Adipose tissue (tissue), 3 donors: Measurements from ENCODE around the gene BNIP2. TPM values are rescaled to one million over a fixed set of nuclear protein-coding genes. Genes with fewer than 3 reads are reported as not detected.
"Not testable (repeated sequence)": the region's sequence is repeated elsewhere in the genome, so short reads cannot be mapped to it uniquely, and the experiment has no call there.

Experiments used
- H3K27ac ChIP-seq: one replicate; pipeline ENCODE4 v1.5.1; 2013; ENCODE audit warnings: low read depth, low read length
- WGBS, 3 donors: extraction: QIAGEN DNeasy Blood & Tissue Kit; methylation state at CpG; one replicate each; pipeline ENCODE4 v1.1.7; 2013; 5-methylcytosine and 5-hydroxymethylcytosine counted together
- polyA plus RNA-seq, 3 donors: library from polyadenylated mRNA; stranded (reverse); fragments of 200-250 nt; gene quantifications; one replicate each; pipeline ENCODE4 v1.2.3, GENCODE V29; 2013
- donor health status: healthy with polysubstance abuse.
- donor health status: Bipolar disorder and iron deficiency.
- donor health status: healthy.

BNIP2 gene
- polyA plus RNA-seq, 3 donors: 19.6 to 50.7 (median 47.5) TPM

DNA sequence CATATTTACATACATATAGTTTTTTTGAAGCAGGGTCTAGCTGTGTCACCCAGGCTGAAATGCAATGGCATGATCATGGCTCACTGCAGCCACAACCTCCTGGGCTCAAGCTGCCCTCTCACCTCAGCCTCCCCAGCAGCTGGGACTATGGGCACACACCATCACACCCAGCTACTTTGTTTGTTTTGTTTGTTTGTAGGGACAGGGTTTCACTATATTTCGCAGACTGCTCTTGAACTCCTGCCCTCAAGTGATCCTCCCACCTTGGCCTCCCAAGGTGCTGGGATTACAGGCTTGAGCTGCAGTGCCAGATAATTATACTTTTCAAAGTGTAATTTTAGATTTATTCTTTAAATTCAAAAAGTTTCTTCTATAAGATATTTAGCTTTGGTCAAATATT is 42.0 kb downstream of the BNIP2 start:
- WGBS, 3 donors: 91 to 100% (median 96%) methylated on average over 1 of the region's 1 CpG
- no peak overlapping the region for H3K27ac ChIP-seq

- H3K27ac ChIP-seq: no peak overlapping the region
- 96 to 100% (median 97%) methylated on average over 1 of the region's 1 CpG for WGBS, 3 donors
Measured at GRCh38 chr15:59646277-59646676, 42.8 kb downstream of the BNIP2 start.

DNA sequence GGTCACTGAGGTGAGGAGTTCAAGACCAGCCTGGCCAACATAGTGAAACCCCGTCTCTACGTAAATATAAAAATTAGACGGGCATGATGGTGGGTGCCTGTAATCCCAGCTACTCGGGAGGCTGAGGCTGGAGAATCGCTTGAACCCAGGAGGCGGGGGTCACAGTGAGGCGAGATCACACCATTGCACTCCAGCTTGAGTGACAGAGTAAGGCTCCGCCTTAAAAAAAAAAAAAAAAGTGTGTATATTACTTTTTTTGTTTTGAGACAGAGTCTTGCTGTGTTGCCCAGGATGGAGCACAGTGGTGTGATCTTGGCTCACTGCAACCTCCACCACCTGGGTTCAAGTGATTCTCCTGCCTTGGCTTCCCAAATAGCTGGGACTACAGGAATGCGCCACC is 43.3 kb downstream of the BNIP2 start:
- not testable (repeated sequence) for H3K27ac ChIP-seq
- 96 to 98% (median 97%) methylated on average over 8 to 9 of the region's 9 CpGs for WGBS, 3 donors

- H3K27ac ChIP-seq: no peak overlapping the region
- 81 to 88% (median 83%) methylated on average over 4 of the region's 4 CpGs for WGBS, 3 donors
Measured at GRCh38 chr15:59644756-59645155, 44.4 kb downstream of the BNIP2 start.

DNA sequence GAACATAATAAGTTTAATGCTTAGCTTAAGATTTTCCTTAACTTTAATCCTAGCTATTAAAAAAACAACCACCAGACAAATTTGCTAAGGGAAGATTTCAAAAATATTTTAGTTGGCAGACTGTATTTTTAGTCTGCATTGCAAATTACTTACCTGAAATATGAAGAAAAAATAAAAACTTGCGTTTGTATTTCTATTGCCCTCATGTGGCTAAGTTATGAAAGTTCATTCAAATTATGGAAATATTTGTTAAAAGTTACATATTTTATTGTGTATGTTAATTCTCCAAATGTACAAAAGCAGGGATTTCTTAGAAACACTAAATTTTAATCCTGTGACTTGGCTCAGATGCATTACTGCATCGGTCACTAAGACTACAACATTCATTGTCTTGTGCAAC is 46.8 kb downstream of the BNIP2 start:
- no peak overlapping the region for H3K27ac ChIP-seq
- WGBS, 3 donors: 81 to 85% (median 85%) methylated on average over 2 of the region's 2 CpGs

GRCh38 chr15:59637507-59637906 is 51.6 kb downstream of the BNIP2 start:
- H3K27ac ChIP-seq: not testable (repeated sequence)
- 95 to 96% (median 96%) methylated on average over 2 of the region's 2 CpGs for WGBS, 3 donors

DNA sequence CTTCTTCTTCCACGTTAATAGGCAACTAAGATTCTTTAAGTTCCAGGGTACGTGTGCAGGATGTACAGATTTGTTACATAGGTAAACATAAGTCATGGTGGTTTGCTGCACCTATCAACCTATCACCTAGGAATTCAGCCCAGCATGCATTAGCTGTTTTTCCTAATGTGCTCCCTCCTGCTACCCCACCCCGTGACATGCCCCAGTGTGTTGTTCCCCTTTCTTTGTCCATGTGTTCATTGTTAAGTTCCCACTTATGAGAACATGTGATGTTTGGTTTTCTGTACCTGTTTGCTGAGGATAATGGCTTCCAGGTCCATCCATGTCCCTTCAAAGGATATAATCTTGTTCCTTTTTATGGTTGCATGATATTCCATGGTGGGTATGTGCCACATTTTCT is 52.9 kb downstream of the BNIP2 start:
- WGBS, 3 donors: 84 to 91% (median 86%) methylated on average over 3 of the region's 3 CpGs
- no peak overlapping the region for H3K27ac ChIP-seq

GRCh38 chr15:59632714-59633113 is 56.4 kb downstream of the BNIP2 start:
- 48 to 67% (median 62%) methylated on average over 4 of the region's 4 CpGs for WGBS, 3 donors
- H3K27ac ChIP-seq: no peak overlapping the region

GRCh38 chr15:59622289-59622688 is 66.8 kb downstream of the BNIP2 start:
- WGBS, 3 donors: 17 to 26% (median 23%) methylated on average over 6 of the region's 6 CpGs
- H3K27ac ChIP-seq: no peak overlapping the region

GRCh38 chr15:59618406-59618805 is 70.7 kb downstream of the BNIP2 start:
- 73 to 85% (median 84%) methylated on average over 4 of the region's 4 CpGs for WGBS, 3 donors
- no peak overlapping the region for H3K27ac ChIP-seq

GRCh38 chr15:59616379-59616778 is 72.7 kb downstream of the BNIP2 start:
- 20 to 84% (median 73%) methylated on average over 3 of the region's 3 CpGs for WGBS, 3 donors
- no peak overlapping the region for H3K27ac ChIP-seq

- no peak overlapping the region for H3K27ac ChIP-seq
- WGBS, 3 donors: 82 to 87% (median 82%) methylated on average over 5 of the region's 5 CpGs
Measured at GRCh38 chr15:59615661-59616060, 73.5 kb downstream of the BNIP2 start.

- WGBS, 3 donors: 90 to 97% (median 92%) methylated on average over 7 of the region's 7 CpGs
- H3K27ac ChIP-seq: no peak overlapping the region
Measured at GRCh38 chr15:59614153-59614552, 75.0 kb downstream of the BNIP2 start.

GRCh38 chr15:59611276-59612260 is 77.6 kb downstream of the BNIP2 start, which contains the start of gene GCNT3:
TSS of gene GCNT3 (plus strand) at chr15:59611783. CDS start at chr15:59618239, 6,456 bp downstream.
- WGBS, 3 donors: 60 to 80% (median 72%) methylated on average over 8 of the region's 8 CpGs

DNA sequence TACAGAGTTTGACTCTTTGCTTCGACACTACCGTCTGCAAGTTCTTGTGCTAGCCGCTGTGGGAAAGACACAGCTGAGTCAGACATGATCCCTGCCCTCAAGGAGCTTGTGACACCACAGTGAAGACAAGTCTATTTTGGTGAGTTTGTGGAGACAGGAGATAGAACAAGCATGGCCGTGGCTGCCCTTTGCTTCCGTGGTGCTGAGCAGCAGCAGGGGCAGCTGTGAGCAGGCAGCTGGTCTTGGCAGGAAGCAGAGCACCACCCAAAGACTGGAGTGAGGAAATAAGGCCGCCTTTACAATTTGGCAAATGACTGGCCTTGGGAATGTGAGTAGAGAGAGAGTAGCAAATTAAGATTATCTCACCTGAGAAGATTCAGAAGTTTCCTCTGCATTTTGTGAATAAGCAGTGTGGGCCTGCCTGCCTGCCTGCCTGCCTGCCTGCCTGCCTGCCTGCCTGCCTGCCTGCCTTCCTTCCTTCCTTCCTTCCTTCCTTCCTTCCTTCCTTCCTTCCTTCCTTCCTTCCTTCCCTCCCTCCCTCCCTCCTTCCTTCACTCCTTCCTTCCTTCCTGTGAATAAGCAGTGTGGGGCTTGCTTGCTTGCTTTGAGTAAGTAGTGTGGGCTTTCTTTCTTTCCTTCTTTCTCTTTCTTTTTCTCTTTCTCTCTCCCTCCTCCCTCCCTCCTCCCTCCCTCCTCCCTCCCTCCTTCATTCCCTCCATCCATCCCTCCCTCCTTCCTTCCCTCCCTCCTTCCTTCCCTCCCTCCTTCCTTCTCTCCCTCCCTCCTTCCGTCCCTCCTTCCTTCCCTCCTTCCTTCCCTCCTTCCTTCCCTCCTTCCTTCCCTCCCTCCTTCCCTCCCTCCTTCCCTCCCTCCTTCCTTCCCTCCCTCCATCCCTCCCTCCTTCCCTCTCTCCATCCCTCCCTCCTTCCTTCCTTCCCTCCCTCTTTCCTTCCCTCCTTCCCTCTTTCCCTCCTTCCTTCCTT is 79.1 kb downstream of the BNIP2 start:
- WGBS, 3 donors: 76 to 85% (median 84%) methylated on average over 6 to 7 of the region's 7 CpGs
- no peak overlapping the region for H3K27ac ChIP-seq

More at GRCh38 chr15:59611276-59612260, 77.6 kb downstream of the BNIP2 start, which contains the start of gene GCNT3:
- H3K27ac ChIP-seq: no peak within 1 kb of the TSS
